K562 (cell line): ENCODE data around the gene PFDN2. TPM values are rescaled to one million over a fixed set of nuclear protein-coding genes. Genes with fewer than 3 reads are reported as not detected.

Experiments used
- BRD9 ChIP-seq: fragments of 450-650 bp; IDR thresholded peaks from 2 replicates; pipeline ENCODE4 v1.6.1; 2018; ENCODE audit warnings: low read depth; ENCODE audit not compliant: partially characterized antibody
- CBFB ChIP-seq: sonication (generic); formaldehyde crosslinking; IDR thresholded peaks from 2 replicates; pipeline ENCODE4 v1.4.0; 2020; ENCODE audit warnings: mild to moderate bottlenecking, missing genetic modification reagents
- CHCHD3 ChIP-seq: fragments of 250-450 bp; sonication (Bioruptor Pico); IDR thresholded peaks from 2 replicates; pipeline ENCODE4 v2.1.2; 2022; ENCODE audit warnings: mild to moderate bottlenecking
- CHD2 ChIP-seq: IDR thresholded peaks from 2 replicates; pipeline ENCODE4 v1.6.1; 2011; ENCODE audit warnings: low read depth, low read length
- E2F4 ChIP-seq: sonication (generic); formaldehyde crosslinking; IDR thresholded peaks from 2 replicates; pipeline ENCODE4 v1.8.0; 2022; ENCODE audit warnings: mild to moderate bottlenecking, low read depth, missing genetic modification reagents
- FOXK1 ChIP-seq: sonication (generic); formaldehyde crosslinking; IDR thresholded peaks from 2 replicates; pipeline ENCODE4 v1.8.0; 2022; ENCODE audit warnings: missing genetic modification reagents, mild to moderate bottlenecking, borderline replicate concordance
- HDAC2 ChIP-seq: fragments of 450-650 bp; IDR thresholded peaks from 2 replicates; pipeline ENCODE4 v1.6.1; 2016; ENCODE audit warnings: mild to moderate bottlenecking
- KDM1A ChIP-seq, 2 experiments: fragments of 450-650 bp; IDR thresholded peaks; 2 replicates each; pipeline ENCODE4 v1.6.1; 2016; ENCODE audit warnings: mild to moderate bottlenecking in 2 of 2
- KDM4B ChIP-seq, 2 experiments: fragments of 450-650 bp in 1 of 2; sonication (generic) in 1 of 2; IDR thresholded peaks; 2 replicates each; pipeline ENCODE4 v1.6.1; 2016 to 2017; ENCODE audit warnings: borderline replicate concordance in 2 of 2, antibody characterized with exemption in 1 of 2, low read depth in 1 of 2, mild to moderate bottlenecking in 1 of 2
- MAFK ChIP-seq: IDR thresholded peaks from 2 replicates; pipeline ENCODE4 v1.6.1; 2011; ENCODE audit warnings: low read length, improper control_type of control experiment
- NEUROD1 ChIP-seq: fragments of 150-350 bp; IDR thresholded peaks from 2 replicates; pipeline ENCODE4 v1.6.1; 2014; ENCODE audit warnings: borderline replicate concordance, low read length, low read depth; ENCODE audit not compliant: partially characterized antibody
- NONO ChIP-seq, 2 experiments: fragments of 200-400 bp in 1 of 2; fragments of 450-650 bp in 1 of 2; formaldehyde crosslinking in 1 of 2; IDR thresholded peaks; 2 replicates each; pipeline ENCODE4 v1.6.1; 2017; ENCODE audit warnings: low read depth in 2 of 2, mild to moderate bottlenecking in 2 of 2, moderate library complexity in 2 of 2, low read length in 1 of 2
- NUFIP1 ChIP-seq: fragments of 450-650 bp; IDR thresholded peaks from 2 replicates; pipeline ENCODE4 v1.6.1; 2018; ENCODE audit not compliant: partially characterized antibody
- PHB ChIP-seq: fragments of 250-450 bp; sonication (Bioruptor Pico); IDR thresholded peaks from 2 replicates; pipeline ENCODE4 v1.5.0; 2021
- PHF20 ChIP-seq: fragments of 450-650 bp; IDR thresholded peaks from 2 replicates; pipeline ENCODE4 v1.6.1; 2018; ENCODE audit not compliant: partially characterized antibody
- POLR2B ChIP-seq: fragments of 450-650 bp; IDR thresholded peaks from 2 replicates; pipeline ENCODE4 v1.6.1; 2018; ENCODE audit warnings: low read depth; ENCODE audit not compliant: partially characterized antibody
- PTRF ChIP-seq: fragments of 450-650 bp; IDR thresholded peaks from 2 replicates; pipeline ENCODE4 v1.6.1; 2016; ENCODE audit warnings: mild to moderate bottlenecking, missing genetic modification characterization, missing compliant biosample characterization
- PYGO2 ChIP-seq: fragments of 450-650 bp; IDR thresholded peaks from 2 replicates; pipeline ENCODE4 v1.6.1; 2016; ENCODE audit warnings: mild to moderate bottlenecking, missing genetic modification characterization, moderate library complexity, missing compliant biosample characterization
- XRCC4 ChIP-seq: IDR thresholded peaks from one replicate; pipeline ENCODE4 v1.6.1; 2011; ENCODE audit not compliant: insufficient read depth, insufficient read length; ENCODE audit errors: extremely low read depth
- ZNF174 ChIP-seq: fragments of 250-450 bp; sonication (Bioruptor Pico); IDR thresholded peaks from 2 replicates; pipeline ENCODE4 v1.4.0; 2020; ENCODE audit warnings: mild to moderate bottlenecking
- ZNF263 ChIP-seq: sonication (generic); formaldehyde crosslinking; IDR thresholded peaks from 2 replicates; pipeline ENCODE4 v1.8.0; 2022; ENCODE audit warnings: mild to moderate bottlenecking, missing genetic modification reagents, borderline replicate concordance
- ZNF311 ChIP-seq: fragments of 250-450 bp; sonication (Bioruptor Pico); IDR thresholded peaks from 2 replicates; pipeline ENCODE4 v1.4.0; 2020; ENCODE audit warnings: mild to moderate bottlenecking, moderate library complexity
- polyA plus RNA-seq, 8 experiments: library from polyadenylated mRNA; depleted of rRNA in 4 of 8; stranded (reverse) in 5 of 8; unstranded in 3 of 8; fragments of >200 nt; fragmentation: Nextera tagmentation in 2 of 8; fragmentation: Illumina TruSeq in 1 of 8; extraction: Ambion mirVana in 2 of 8; extraction: Trizol in 1 of 8; gene quantifications; 2 replicates each; pipeline versions ENCODE4 v1.2.1 to v1.2.3, GENCODE V29; 2011 to 2014; ENCODE audit warnings: inconsistent platforms in 1 of 8, missing spikeins in 1 of 8
- total RNA-seq, 7 experiments: library from RNA; depleted of rRNA in 6 of 7; stranded (reverse); fragments of >200 nt in 6 of 7; fragmentation: Illumina TruSeq in 2 of 7; extraction: Trizol in 2 of 7; gene quantifications; 2 replicates each; pipeline versions ENCODE4 v1.2.1 to v1.2.3, GENCODE V29; 2011 to 2021; ENCODE audit warnings: low replicate concordance in 1 of 7
- TF ChIP-seq, protein P1 (sequence below): IDR thresholded peaks from 2 replicates; pipeline ENCODE4 v1.6.1; 2016; ENCODE audit warnings: missing genetic modification characterization, missing compliant biosample characterization
- TF ChIP-seq, protein P2 (sequence below): sonication (generic); formaldehyde crosslinking; IDR thresholded peaks from 2 replicates; pipeline ENCODE4 v1.8.0; 2022; ENCODE audit warnings: mild to moderate bottlenecking, missing genetic modification reagents, borderline replicate concordance
- TF ChIP-seq, protein P3 (sequence below): fragments of 250-450 bp; sonication (Bioruptor Pico); IDR thresholded peaks from 2 replicates; pipeline ENCODE4 v1.6.1; 2021; ENCODE audit warnings: mild to moderate bottlenecking

Gene PFDN2
- total and polyA plus RNA-seq, 9 of the 15 experiments (the other 6 are each of a cell fraction or from before 2014, with no cell fraction given): 50.2 to 361 (median 144) TPM

DNA sequence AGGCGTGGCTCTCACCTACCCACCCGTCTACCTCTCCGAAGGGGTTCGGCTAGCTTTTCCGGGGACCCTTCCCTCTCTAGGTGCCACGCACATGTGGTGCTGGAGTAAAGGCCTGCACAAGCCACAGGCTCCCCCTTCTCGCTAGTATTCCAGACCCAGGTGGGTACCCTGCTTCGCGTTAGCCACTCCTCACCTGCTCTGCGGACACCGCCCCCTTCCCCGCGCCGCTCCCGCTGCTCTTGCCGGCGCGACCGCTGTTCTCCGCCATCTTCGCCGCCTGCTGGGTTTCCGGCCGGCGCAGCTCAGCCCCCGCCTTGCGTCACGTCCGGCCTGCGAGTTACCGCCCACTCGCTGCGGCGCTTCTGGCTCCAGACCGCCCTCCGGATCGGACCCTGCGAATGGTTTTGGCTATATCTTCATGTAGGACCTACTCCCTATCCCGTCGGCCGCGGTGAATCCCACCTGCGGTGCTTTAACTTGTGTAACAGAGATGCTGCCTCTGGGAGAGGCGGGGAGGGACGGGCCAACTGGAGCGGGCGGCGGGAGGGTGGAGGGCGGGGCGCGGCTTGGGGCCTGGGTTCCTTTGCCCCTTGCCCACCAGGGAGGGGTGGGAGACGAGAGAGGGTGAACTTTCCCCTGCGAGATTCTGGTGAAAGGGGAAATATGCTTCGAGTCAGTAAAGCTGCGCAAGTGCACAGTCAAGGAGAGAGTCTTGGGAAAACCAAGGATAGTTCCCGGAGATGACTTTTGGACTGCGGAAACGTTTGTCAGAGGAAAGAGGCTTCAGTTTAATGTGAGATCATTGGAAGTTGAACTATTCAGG, at the start of gene PFDN2, which contains the start of gene NIT1 (continued):
- TF ChIP-seq POLR2B (peak; percentile 89), ZNF311 (CRISPR knock-in tag) (no peak), PTRF (tag) (no peak), MAFK (no peak), KDM4B (IDR thresholded peaks at IDR 0.05; ENCODE audit: borderline replicate concordance in 2 of 2, low read depth in 1 of 2) (no peak), XRCC4 (no peak), E2F4 (CRISPR knock-in tag) (peak; percentile 52), KDM1A (IDR thresholded peaks at IDR 0.05) (no peak), HDAC2 (peak; percentile 45), FOXK1 (no peak), NONO (IDR thresholded peaks at IDR 0.05; ENCODE audit: low read depth in 2 of 2, low read length in 1 of 2) (no peak), PHF20 (peak; percentile 82), BRD9 (peak; percentile 65), NUFIP1 (no peak), CBFB (CRISPR knock-in tag) (peak; percentile 71), PHB (no peak), ZNF174 (no peak), CHD2 (no peak), PYGO2 (tag) (no peak), CHCHD3 (CRISPR knock-in tag) (no peak), NEUROD1 (no peak), ZNF263 (CRISPR knock-in tag) (no peak)
- TF ChIP-seq, protein P1, sequence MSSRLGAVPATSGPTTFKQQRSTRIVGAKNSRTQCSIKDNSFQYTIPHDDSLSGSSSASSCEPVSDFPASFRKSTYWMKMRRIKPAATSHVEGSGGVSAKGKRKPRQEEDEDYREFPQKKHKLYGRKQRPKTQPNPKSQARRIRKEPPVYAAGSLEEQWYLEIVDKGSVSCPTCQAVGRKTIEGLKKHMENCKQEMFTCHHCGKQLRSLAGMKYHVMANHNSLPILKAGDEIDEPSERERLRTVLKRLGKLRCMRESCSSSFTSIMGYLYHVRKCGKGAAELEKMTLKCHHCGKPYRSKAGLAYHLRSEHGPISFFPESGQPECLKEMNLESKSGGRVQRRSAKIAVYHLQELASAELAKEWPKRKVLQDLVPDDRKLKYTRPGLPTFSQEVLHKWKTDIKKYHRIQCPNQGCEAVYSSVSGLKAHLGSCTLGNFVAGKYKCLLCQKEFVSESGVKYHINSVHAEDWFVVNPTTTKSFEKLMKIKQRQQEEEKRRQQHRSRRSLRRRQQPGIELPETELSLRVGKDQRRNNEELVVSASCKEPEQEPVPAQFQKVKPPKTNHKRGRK (tag): no peak
- TF ChIP-seq, protein P2, sequence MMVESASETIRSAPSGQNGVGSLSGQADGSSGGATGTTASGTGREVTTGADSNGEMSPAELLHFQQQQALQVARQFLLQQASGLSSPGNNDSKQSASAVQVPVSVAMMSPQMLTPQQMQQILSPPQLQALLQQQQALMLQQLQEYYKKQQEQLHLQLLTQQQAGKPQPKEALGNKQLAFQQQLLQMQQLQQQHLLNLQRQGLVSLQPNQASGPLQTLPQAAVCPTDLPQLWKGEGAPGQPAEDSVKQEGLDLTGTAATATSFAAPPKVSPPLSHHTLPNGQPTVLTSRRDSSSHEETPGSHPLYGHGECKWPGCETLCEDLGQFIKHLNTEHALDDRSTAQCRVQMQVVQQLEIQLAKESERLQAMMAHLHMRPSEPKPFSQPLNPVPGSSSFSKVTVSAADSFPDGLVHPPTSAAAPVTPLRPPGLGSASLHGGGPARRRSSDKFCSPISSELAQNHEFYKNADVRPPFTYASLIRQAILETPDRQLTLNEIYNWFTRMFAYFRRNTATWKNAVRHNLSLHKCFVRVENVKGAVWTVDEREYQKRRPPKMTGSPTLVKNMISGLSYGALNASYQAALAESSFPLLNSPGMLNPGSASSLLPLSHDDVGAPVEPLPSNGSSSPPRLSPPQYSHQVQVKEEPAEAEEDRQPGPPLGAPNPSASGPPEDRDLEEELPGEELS (CRISPR knock-in tag): peak; percentile 91; the same call in 1 of the 2 replicates
- TF ChIP-seq, protein P3, sequence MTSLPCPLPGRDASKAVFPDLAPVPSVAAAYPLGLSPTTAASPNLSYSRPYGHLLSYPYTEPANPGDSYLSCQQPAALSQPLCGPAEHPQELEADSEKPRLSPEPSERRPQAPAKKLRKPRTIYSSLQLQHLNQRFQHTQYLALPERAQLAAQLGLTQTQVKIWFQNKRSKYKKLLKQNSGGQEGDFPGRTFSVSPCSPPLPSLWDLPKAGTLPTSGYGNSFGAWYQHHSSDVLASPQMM (CRISPR knock-in tag): no peak
